Activated CD4-positive, alpha-beta T cell treated with anti-CD3 and anti-CD28 coated beads, Interleukin-2, amount 10 ng/mL, durations not matched to agents 7 days and 5 days (primary cell): ENCODE measurements around the gene MINDY4. TPM values are rescaled to one million over a fixed set of nuclear protein-coding genes. Genes with fewer than 3 reads are reported as not detected.

ENCODE experiments used
- CTCF ChIA-PET: fragments of 350-600 bp; sonication (Branson Sonifier 250); formaldehyde crosslinking; loops from one replicate; lab custom pipeline; 2021; ENCODE audit warnings: antibody characterized with exemption; lab: Charles Lee
- POLR2A ChIA-PET: fragments of 350-600 bp; sonication (Branson Sonifier 250); formaldehyde crosslinking; loops from one replicate; lab custom pipeline; 2021; ENCODE audit warnings: antibody characterized with exemption; lab: Charles Lee
- DNase-seq: peaks from one replicate; pipeline ENCODE4 v3.0.0-alpha.2; 2020
- H3K27ac Mint-ChIP-seq: one replicate; pipeline ENCODE4 v1.8.0; 2021; ENCODE audit warnings: mild to moderate bottlenecking, moderate library complexity, mixed read lengths
- H3K27me3 Mint-ChIP-seq: one replicate; pipeline ENCODE4 v1.8.0; 2021; ENCODE audit warnings: mixed read lengths
- H3K36me3 Mint-ChIP-seq: one replicate; pipeline ENCODE4 v1.8.0; 2021; ENCODE audit warnings: low read depth, mixed read lengths
- H3K4me1 Mint-ChIP-seq: one replicate; pipeline ENCODE4 v1.8.0; 2021; ENCODE audit warnings: mixed read lengths
- H3K4me3 Mint-ChIP-seq: one replicate; pipeline ENCODE4 v1.8.0; 2021; ENCODE audit warnings: mild to moderate bottlenecking, moderate library complexity, mixed read lengths
- H3K9me3 Mint-ChIP-seq: one replicate; pipeline ENCODE4 v1.8.0; 2021; ENCODE audit warnings: mixed read lengths
- total RNA-seq, 2 experiments: library from RNA; stranded (reverse); gene quantifications; one replicate each; pipeline ENCODE4 v1.2.3, GENCODE V29; 2021

The MINDY4 gene
- total RNA-seq, 2 experiments from 2014 or later: 1.3 to 1.8 TPM

GRCh38 chr7:30941582-30942323 is 170.5 kb downstream of the MINDY4 start:
- DNase-seq: no peak
- H3K4me1 Mint-ChIP-seq: no peaks in the 10 kb centered on the region
- H3K27ac Mint-ChIP-seq: no peak overlapping the region
- H3K9me3 Mint-ChIP-seq: peaks cover 12% of the 10 kb centered on the region
- no peak overlapping the region for H3K4me3 Mint-ChIP-seq
- peaks cover 42% of the 10 kb centered on the region for H3K27me3 Mint-ChIP-seq
- no peaks in the 10 kb centered on the region for H3K36me3 Mint-ChIP-seq
- POLR2A ChIA-PET: no interaction called here
- CTCF ChIA-PET: no interaction called here

Other genes starting within 250 kb of the MINDY4 start
- 100 to 1,000 TPM; 165 to 167 TPM for gene GARS1, start 176.5 kb upstream of the MINDY4 start, total RNA-seq
- not detected for gene CRHR2, start 89.0 kb upstream of the MINDY4 start, total RNA-seq
- gene INMT, start 19.3 kb upstream of the MINDY4 start, total RNA-seq: 1 to 10 TPM; 1.3 to 2.5 TPM
- gene AQP1, start 140.4 kb downstream of the MINDY4 start, total RNA-seq: under 1 TPM; 0.12 to 0.21 TPM
- not detected for gene GHRHR, start 192.5 kb downstream of the MINDY4 start, total RNA-seq